COR-L47 (cell line): ENCODE results near the gene RNF25.

Source experiments
- DNase-seq: peaks from one replicate; lab custom pipeline; 2025; lab: John Stamatoyannopoulos, UW

RNF25 gene

GRCh38 chr2:218622606-218623365 lies 49.0 kb downstream of the RNF25 start:
- DNase-seq, result no peak

DNA sequence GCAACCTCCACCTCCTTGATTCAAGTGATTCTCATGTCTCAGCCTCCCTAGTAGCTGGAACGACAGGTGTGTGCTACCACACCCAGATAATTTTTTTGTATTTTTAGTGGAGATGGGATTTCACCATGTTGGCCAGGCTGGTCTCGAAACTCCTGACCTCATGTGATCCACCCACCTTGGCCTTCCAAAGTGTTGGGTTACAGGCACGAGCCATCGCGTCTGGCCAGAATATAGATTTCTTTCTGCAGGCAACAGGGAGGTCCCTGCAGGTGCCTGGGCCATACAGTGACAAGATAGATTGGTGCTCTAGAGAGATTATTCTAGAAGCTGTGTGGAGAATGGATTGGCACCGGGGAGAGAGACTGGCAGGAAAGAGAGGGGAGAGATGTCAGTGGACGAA lies 50.8 kb downstream of the RNF25 start:
- no peak for DNase-seq

GRCh38 chr2:218618102-218618860 lies 53.5 kb downstream of the RNF25 start:
- peak; percentile 15 for DNase-seq

- no peak for DNase-seq
Measured at GRCh38 chr2:218615868-218616315, 55.9 kb downstream of the RNF25 start.
